PFSK-1 (cell line): ENCODE results near the gene TTC13.

ENCODE experiments used
- FOXP2 ChIP-seq: optimal IDR thresholded peaks from 2 replicates; pipeline ENCODE3; 2011; ENCODE audit warnings: borderline replicate concordance, control low read depth, inconsistent platforms; ENCODE audit not compliant: insufficient read depth; ENCODE audit errors: extremely low read length, extremely low read depth
- POLR2AphosphoS5 ChIP-seq: IDR thresholded peaks from 2 replicates; pipeline ENCODE4 v1.6.1; 2012; ENCODE audit warnings: low read depth, mild to moderate bottlenecking, control low read depth, low read length, moderate library complexity
- REST ChIP-seq, 2 experiments: IDR thresholded peaks; 2 replicates each; pipeline versions ENCODE4 v1.6.1 to v1.8.0; 2011 to 2012; ENCODE audit warnings: low read depth in 2 of 2, low read length in 2 of 2, control low read depth in 1 of 2, inconsistent platforms in 1 of 2, mild to moderate bottlenecking in 1 of 2, moderate library complexity in 1 of 2; ENCODE audit not compliant: insufficient read depth in 1 of 2
- SIN3A ChIP-seq: IDR thresholded peaks from 2 replicates; pipeline ENCODE4 v1.6.1; 2012; ENCODE audit warnings: mild to moderate bottlenecking, low read length, moderate library complexity, borderline replicate concordance; ENCODE audit not compliant: insufficient read depth
- TAF1 ChIP-seq: IDR thresholded peaks from 2 replicates; pipeline ENCODE4 v1.6.1; 2012; ENCODE audit warnings: low read length, control low read depth, borderline replicate concordance; ENCODE audit not compliant: insufficient read depth

The TTC13 gene

GRCh38 chr1:230870916-230871315 lies 107.7 kb downstream of the TTC13 start:
- TF ChIP-seq FOXP2 (no peak), SIN3A (no peak)

DNA sequence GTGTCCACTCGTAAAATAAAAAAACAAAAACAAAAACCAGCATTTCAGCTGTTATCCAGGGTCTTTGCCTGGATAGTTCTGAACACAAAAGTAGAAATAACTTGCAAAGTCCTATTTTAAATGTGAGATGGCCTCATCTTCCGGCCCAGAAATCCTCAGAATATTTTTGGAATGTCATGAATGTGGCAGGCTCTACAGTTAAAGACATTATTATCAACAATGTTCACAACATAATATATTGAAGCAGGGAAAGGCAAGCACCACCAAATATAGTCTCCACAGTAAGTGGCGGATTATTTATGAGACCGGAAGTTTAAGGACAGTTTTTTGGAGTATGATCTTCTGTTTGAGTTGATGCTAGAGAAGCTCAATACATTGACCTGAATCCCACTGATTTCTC lies 109.2 kb downstream of the TTC13 start:
- TF ChIP-seq POLR2AphosphoS5 (no peak), REST (IDR thresholded peaks at IDR 0.05; ENCODE audit: insufficient read depth in 1 of 2, low read depth in 2 of 2, low read length in 2 of 2) (no peak), FOXP2 (no peak), TAF1 (no peak), SIN3A (no peak)

- TF ChIP-seq POLR2AphosphoS5 (no peak), TAF1 (no peak), REST (IDR thresholded peaks at IDR 0.05; ENCODE audit: insufficient read depth in 1 of 2, low read depth in 2 of 2, low read length in 2 of 2) (no peak), FOXP2 (no peak), SIN3A (no peak)
Measured at GRCh38 chr1:230868736-230869385, 109.8 kb downstream of the TTC13 start.

DNA sequence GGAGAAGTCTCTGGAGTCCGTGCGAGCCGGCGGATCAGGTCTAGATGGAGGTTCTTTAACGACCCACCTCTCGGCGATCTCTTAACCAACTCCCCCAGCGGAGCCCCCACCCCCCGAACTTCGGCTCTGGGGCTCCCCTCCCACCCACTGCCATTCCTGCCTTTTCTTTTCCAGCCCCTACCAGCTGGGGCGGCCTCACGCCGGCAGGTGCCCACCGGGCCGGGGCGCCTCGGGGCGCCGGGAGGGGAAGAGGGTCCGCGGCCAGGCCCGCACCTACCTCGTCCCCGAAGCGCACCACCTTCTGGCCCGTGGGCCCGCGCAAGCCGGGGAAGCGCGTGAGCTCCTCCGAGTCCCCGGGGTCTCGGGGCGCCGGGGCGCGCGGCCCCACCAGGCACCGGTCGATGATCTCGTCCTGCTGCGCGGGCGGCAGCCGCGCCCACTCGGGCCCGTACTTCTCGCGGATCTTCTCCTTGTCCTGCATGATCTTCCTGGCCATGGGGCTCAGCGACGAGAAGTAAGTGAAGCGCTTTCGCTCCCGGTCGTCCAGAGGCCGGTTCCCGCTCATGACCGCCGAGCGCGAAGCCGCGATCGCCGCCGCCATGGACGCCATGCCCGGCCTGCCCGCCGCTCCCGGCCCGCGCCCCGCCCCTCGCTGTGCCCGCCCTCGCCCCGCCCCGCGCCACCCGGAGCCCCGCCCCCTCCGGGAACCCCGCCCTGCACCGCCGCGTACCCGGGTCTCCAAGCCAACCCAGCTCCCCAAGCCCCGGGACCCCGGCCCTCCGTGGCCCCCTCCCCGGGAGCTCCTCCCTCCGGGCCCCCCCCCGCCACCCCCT lies 110.5 kb downstream of the TTC13 start, which contains the start of gene C1orf198:
C1orf198 (minus strand) TSS at position 619 of the 833 bp plus-strand sequence; CDS start at position 610, 9 bp downstream.
- TF ChIP-seq SIN3A (no peak), FOXP2 (peak; percentile 11)

DNA sequence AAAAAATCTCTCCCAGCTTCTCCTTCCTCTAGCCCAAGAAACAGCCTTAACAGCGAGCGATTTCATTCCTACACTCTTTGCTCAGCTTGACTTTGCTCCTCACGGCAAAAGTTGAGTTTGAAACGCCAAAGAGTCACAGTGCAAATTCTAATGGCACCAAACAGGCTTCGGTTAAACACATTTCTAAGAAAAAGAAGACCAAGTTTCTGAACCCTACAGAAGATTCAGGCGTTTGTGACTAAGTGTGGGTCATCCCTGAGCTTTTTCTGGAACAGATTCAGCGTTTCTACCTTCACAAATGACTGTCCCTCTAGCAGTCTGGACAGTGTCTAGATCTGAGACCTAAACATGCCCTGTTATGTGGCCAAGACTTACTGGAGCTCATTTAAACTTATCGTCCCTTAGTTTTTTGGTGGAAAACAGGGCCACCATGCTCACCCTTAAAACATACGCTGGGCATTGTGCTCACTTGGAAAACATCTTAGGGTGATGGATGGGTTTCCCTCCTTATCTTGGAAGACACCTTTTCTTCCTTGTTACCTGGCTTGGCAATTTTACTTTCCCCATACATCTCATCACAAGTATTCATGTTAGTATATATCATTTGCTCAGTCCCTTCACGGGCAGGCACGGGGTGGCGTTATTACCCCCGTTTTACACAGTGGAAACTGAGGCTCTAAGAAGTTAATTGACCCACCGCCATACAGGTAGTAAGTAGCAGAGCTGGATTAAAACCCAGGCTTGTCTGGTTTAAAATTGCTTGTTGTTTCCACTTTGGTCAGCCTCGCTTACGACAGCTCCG lies 111.4 kb downstream of the TTC13 start:
- TF ChIP-seq FOXP2: no peak
- TF ChIP-seq SIN3A: no peak
- no peak for TF ChIP-seq TAF1
- TF ChIP-seq POLR2AphosphoS5: no peak
- no peak for TF ChIP-seq REST (IDR thresholded peaks at IDR 0.05; ENCODE audit: insufficient read depth in 1 of 2, low read depth in 2 of 2, low read length in 2 of 2)
